B cell (primary cell): ENCODE measurements around the gene REPS2.

Source experiments
- EZH2 ChIP-seq: IDR thresholded peaks from 2 replicates; pipeline ENCODE4 v1.6.1; 2012; ENCODE audit warnings: borderline replicate concordance, low read depth, mild to moderate bottlenecking, moderate library complexity, low read length; ENCODE audit not compliant: insufficient read depth, poor library complexity, severe bottlenecking
- TF ChIP-seq, protein P1 (sequence below): fragments of 200-600 bp; IDR thresholded peaks from one replicate; pipeline ENCODE4 v1.8.0; 2022; ENCODE audit warnings: antibody characterized with exemption, mild to moderate bottlenecking

- TF ChIP-seq, protein P1, sequence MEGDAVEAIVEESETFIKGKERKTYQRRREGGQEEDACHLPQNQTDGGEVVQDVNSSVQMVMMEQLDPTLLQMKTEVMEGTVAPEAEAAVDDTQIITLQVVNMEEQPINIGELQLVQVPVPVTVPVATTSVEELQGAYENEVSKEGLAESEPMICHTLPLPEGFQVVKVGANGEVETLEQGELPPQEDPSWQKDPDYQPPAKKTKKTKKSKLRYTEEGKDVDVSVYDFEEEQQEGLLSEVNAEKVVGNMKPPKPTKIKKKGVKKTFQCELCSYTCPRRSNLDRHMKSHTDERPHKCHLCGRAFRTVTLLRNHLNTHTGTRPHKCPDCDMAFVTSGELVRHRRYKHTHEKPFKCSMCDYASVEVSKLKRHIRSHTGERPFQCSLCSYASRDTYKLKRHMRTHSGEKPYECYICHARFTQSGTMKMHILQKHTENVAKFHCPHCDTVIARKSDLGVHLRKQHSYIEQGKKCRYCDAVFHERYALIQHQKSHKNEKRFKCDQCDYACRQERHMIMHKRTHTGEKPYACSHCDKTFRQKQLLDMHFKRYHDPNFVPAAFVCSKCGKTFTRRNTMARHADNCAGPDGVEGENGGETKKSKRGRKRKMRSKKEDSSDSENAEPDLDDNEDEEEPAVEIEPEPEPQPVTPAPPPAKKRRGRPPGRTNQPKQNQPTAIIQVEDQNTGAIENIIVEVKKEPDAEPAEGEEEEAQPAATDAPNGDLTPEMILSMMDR = no peak
- TF ChIP-seq EZH2 = no peak
These were observed 4.0 kb downstream of the REPS2 start for GRCh38 chrX:16950423-16950822.
